Neural progenitor cell (in vitro differentiated cells): ENCODE results near the gene CFAP54. TPM values are rescaled to one million over a fixed set of nuclear protein-coding genes. Genes with fewer than 3 reads are reported as not detected.

Experiments used
- DNase-seq: peaks from one replicate; pipeline ENCODE4 v3.0.0-alpha.2; 2016; ENCODE audit warnings: low spot score
- H2AFZ ChIP-seq: fragments of 200-600 bp; sonication (generic); replicated peaks from 2 replicates; pipeline ENCODE4 v1.6.1; 2016; ENCODE audit warnings: antibody characterized with exemption
- H3F3A ChIP-seq: fragments of 200-600 bp; sonication (generic); 2 replicates; pipeline ENCODE4 v1.6.1; 2016; ENCODE audit warnings: antibody characterized with exemption, low read depth
- H3K27ac ChIP-seq: fragments of 200-600 bp; sonication (generic); 2 replicates; pipeline ENCODE4 v1.5.1; 2016; ENCODE audit warnings: mild to moderate bottlenecking
- H3K27me3 ChIP-seq: fragments of 200-600 bp; sonication (generic); 2 replicates; pipeline ENCODE4 v1.6.1; 2016; ENCODE audit warnings: mild to moderate bottlenecking, moderate library complexity
- H3K36me3 ChIP-seq: fragments of 200-600 bp; sonication (generic); 2 replicates; pipeline ENCODE4 v1.5.1; 2016
- H3K4me1 ChIP-seq: fragments of 200-600 bp; sonication (generic); 2 replicates; pipeline ENCODE4 v1.6.1; 2016; ENCODE audit warnings: mixed run types
- H3K4me2 ChIP-seq: fragments of 200-600 bp; sonication (generic); 2 replicates; pipeline ENCODE4 v1.6.1; 2016
- H3K4me3 ChIP-seq: fragments of 200-600 bp; sonication (generic); 2 replicates; pipeline ENCODE4 v1.5.1; 2016
- H3K79me2 ChIP-seq: fragments of 200-600 bp; sonication (generic); 2 replicates; pipeline ENCODE4 v1.6.1; 2016; ENCODE audit warnings: low read depth
- H3K9ac ChIP-seq: fragments of 200-600 bp; sonication (generic); 2 replicates; pipeline ENCODE4 v1.6.1; 2016
- H3K9me3 ChIP-seq: fragments of 200-600 bp; sonication (generic); 2 replicates; pipeline ENCODE4 v1.5.1; 2016; ENCODE audit warnings: low read depth
- H4K20me1 ChIP-seq: fragments of 200-600 bp; sonication (generic); 2 replicates; pipeline ENCODE4 v1.6.1; 2016; ENCODE audit warnings: low read depth
- H3K27ac Mint-ChIP-seq: 3 replicates; pipeline ENCODE4 v1.8.0; 2021; ENCODE audit warnings: mixed read lengths
- H3K27me3 Mint-ChIP-seq: 2 replicates; pipeline ENCODE4 v1.8.0; 2022; ENCODE audit warnings: low read depth, mild to moderate bottlenecking, inconsistent platforms, moderate library complexity, mixed read lengths; ENCODE audit not compliant: insufficient read depth
- H3K36me3 Mint-ChIP-seq: 3 replicates; pipeline ENCODE4 v1.8.0; 2021; ENCODE audit warnings: mixed read lengths
- H3K4me1 Mint-ChIP-seq: 3 replicates; pipeline ENCODE4 v1.8.0; 2021; ENCODE audit warnings: mixed read lengths
- H3K4me3 Mint-ChIP-seq: 3 replicates; pipeline ENCODE4 v1.8.0; 2021; ENCODE audit warnings: mild to moderate bottlenecking, moderate library complexity, mixed read lengths
- H3K9me3 Mint-ChIP-seq: 3 replicates; pipeline ENCODE4 v1.8.0; 2020; ENCODE audit warnings: mixed read lengths
- CTCF ChIP-seq: fragments of 200-600 bp; sonication (generic); IDR thresholded peaks from 2 replicates; pipeline ENCODE4 v1.5.1; 2017; ENCODE audit warnings: antibody characterized with exemption, mild to moderate bottlenecking
- EZH2 ChIP-seq: fragments of 200-600 bp; sonication (generic); IDR thresholded peaks from 2 replicates; pipeline ENCODE4 v1.6.1; 2017; ENCODE audit warnings: antibody characterized with exemption, mild to moderate bottlenecking, moderate library complexity
- EZH2phosphoT487 ChIP-seq: fragments of 200-600 bp; sonication (generic); IDR thresholded peaks from 2 replicates; pipeline ENCODE4 v1.6.1; 2017; ENCODE audit warnings: antibody characterized with exemption
- total RNA-seq: library from RNA; depleted of rRNA; stranded (reverse); fragments of >200 nt; gene quantifications from 2 replicates; pipeline ENCODE4 v1.2.3, GENCODE V29; 2015; ENCODE audit warnings: low replicate concordance

Gene CFAP54
- total RNA-seq, 1 donor from 2014 or later: 4.2 TPM

DNA sequence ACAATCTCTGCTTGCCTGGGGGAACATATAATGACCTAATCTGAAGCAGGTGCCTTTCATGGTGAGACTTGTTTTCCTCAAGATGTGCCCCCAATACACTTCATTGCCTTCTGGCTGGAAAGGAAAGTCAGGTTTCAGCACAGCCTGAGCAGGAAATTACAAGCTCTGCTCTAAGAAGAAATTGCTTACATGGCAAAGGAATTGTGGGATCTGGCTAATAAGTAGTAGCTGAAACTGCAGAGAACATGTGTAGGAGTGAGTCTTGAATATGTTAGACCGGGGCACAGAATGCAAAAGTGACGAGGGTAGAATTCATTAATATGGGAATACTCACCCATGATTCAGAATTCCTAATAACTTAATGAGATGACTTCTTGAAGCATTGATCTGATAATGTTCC lies 6.3 kb upstream of the CFAP54 start:
- Histone ChIP-seq H2AFZ (no peak overlapping the region), H3K4me2 (no peak overlapping the region), H3K9me3 (no peaks in the 10 kb centered on the region), H4K20me1 (no peaks in the 10 kb centered on the region), H3K27ac (no peak overlapping the region), H3K27me3 (peaks cover 1% of the 10 kb centered on the region), H3K79me2 (no peaks in the 10 kb centered on the region), H3K36me3 (no peaks in the 10 kb centered on the region), H3K4me1 (no peaks in the 10 kb centered on the region), H3K4me3 (no peak overlapping the region), H3F3A (no peaks in the 10 kb centered on the region), H3K9ac (no peak overlapping the region)
- no peaks in the 10 kb centered on the region for H3K27me3 Mint-ChIP-seq
- H3K9me3 Mint-ChIP-seq: peaks cover 2% of the 10 kb centered on the region
- no peaks in the 10 kb centered on the region for H3K36me3 Mint-ChIP-seq
- no peak for DNase-seq
- H3K4me3 Mint-ChIP-seq: no peak overlapping the region
- no peak overlapping the region for H3K27ac Mint-ChIP-seq
- TF ChIP-seq CTCF: no peak
- TF ChIP-seq EZH2: no peak
- peaks cover 2% of the 10 kb centered on the region for H3K4me1 Mint-ChIP-seq

DNA sequence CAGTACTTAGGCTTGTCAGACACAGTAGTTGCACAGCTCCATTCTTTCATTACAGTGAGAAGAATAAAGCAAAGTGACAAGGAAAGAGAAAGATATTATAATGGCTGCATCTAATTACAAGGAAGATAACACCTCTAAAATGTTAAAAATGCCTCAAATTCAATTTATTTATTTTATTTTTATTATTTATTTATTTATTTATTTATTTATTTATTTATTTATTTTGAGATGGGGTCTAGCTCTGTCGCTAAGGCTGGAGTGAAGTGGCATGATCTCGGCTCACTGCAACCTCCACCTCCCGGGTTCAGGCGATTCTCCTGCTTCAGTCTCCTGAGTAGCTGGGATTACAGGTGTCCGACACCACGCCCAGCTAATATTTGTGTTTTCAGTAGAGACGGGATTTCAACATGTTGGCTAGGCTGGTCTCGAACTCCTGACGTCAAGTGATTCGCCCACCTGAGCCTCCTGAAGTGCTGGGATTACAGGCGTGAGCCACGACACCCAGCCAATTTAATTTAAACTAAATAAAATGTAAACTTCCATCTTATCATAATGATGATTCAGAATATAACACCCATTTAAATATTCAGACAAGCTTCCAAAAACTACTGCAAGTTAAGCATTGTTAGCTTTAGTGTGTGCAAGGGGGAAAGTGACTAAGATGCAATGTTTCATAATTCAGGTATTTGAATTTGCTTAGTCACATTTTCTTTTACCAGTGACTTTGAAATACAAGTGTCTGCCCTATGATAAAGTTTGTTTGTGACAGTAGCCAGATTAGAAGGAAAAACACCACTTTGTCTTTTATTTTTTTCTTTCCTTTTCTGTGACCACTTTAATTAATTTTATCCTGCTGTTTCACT lies 2.4 kb upstream of the CFAP54 start:
- Histone ChIP-seq H3K4me1 (no peaks in the 10 kb centered on the region), H3K36me3 (no peaks in the 10 kb centered on the region), H3F3A (no peaks in the 10 kb centered on the region), H4K20me1 (no peaks in the 10 kb centered on the region), H3K27me3 (peaks cover 19% of the 10 kb centered on the region), H3K9ac (no peak overlapping the region), H3K27ac (no peak overlapping the region), H3K79me2 (no peaks in the 10 kb centered on the region), H3K9me3 (no peaks in the 10 kb centered on the region), H3K4me3 (no peak overlapping the region), H2AFZ (no peak overlapping the region), H3K4me2 (no peak overlapping the region)
- Mint-ChIP-seq H3K27ac (no peak overlapping the region), H3K36me3 (no peaks in the 10 kb centered on the region), H3K27me3 (no peaks in the 10 kb centered on the region), H3K9me3 (no peaks in the 10 kb centered on the region), H3K4me1 (peaks cover 18% of the 10 kb centered on the region), H3K4me3 (no peak overlapping the region)
- TF ChIP-seq EZH2phosphoT487: no peak
- no peak for TF ChIP-seq CTCF
- no peak for TF ChIP-seq EZH2
- DNase-seq: no peak

DNA sequence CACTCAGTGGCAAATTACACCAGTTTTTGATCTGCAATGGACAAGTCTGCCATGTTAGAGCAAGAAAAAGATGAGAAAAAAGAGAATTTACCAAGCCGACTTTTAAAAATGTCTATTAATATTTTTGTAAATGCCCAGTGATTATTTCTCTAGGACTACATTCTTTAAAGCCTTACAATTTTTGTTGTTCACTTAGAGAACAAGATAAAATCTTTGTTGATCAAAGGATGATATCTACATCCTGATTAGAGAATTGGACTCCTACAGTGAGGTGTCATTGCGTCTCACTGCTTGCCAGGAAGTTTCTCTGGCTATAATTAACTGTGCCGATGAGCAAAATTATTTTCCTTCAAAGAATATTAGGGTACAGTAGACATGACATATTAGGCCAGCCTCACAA lies 1.7 kb upstream of the CFAP54 start:
- Histone ChIP-seq H3K27ac (no peak overlapping the region), H4K20me1 (no peaks in the 10 kb centered on the region), H3K9ac (no peak overlapping the region), H3F3A (no peaks in the 10 kb centered on the region), H3K36me3 (no peaks in the 10 kb centered on the region), H3K4me2 (no peak overlapping the region), H3K4me3 (no peak overlapping the region), H2AFZ (no peak overlapping the region), H3K27me3 (peaks cover 19% of the 10 kb centered on the region), H3K9me3 (no peaks in the 10 kb centered on the region), H3K79me2 (no peaks in the 10 kb centered on the region), H3K4me1 (no peaks in the 10 kb centered on the region)
- no peaks in the 10 kb centered on the region for H3K36me3 Mint-ChIP-seq
- no peak for TF ChIP-seq EZH2phosphoT487
- TF ChIP-seq EZH2: no peak
- TF ChIP-seq CTCF: no peak
- no peak for DNase-seq
- H3K27me3 Mint-ChIP-seq: no peaks in the 10 kb centered on the region
- H3K9me3 Mint-ChIP-seq: no peaks in the 10 kb centered on the region
- no peak overlapping the region for H3K4me3 Mint-ChIP-seq
- peaks cover 18% of the 10 kb centered on the region for H3K4me1 Mint-ChIP-seq
- H3K27ac Mint-ChIP-seq: no peak overlapping the region
